Measurements from ENCODE around the gene IL17REL.

DNA sequence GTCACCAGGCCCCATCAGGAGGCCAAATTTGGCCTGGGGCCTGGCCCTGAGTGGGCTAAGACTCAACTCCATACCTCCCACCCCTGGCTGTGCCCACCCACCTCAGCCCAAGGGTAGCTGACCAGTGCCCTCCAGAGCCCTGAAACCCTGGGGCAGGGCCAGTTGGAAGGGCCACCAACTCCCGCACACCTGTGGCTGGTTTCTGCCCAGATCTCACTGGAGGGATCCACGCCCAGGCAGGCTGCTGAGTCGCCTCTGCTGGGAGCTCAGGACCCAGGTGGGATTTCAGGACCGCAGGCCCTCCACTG, 60.9 kb downstream of the IL17REL start:
- TF ChIP-seq CTCF (IDR thresholded peaks at IDR 0.05): no peak
- TF ChIP-seq POLR2A (IDR thresholded peaks at IDR 0.05): no peak

Data from body of pancreas (tissue), 4 donors.